H9 (cell line): Measurements from ENCODE around the gene CP. TPM values are rescaled to one million over a fixed set of nuclear protein-coding genes. Genes with fewer than 3 reads are reported as not detected.

Experiments
- DNase-seq: peaks from one replicate; pipeline ENCODE4 v3.0.0-alpha.2; 2017
- H2AFZ ChIP-seq: one replicate; pipeline ENCODE4 v1.6.1; 2013; ENCODE audit warnings: mild to moderate bottlenecking, low read length, control low read depth, moderate library complexity
- H2AK5ac ChIP-seq: 2 replicates; pipeline ENCODE4 v1.6.1; 2013; ENCODE audit warnings: low read length, control low read depth, mixed read lengths; ENCODE audit not compliant: insufficient read length
- H2BK120ac ChIP-seq: one replicate; pipeline ENCODE4 v1.6.1; 2013; ENCODE audit warnings: low read depth, mild to moderate bottlenecking, low read length, control low read depth, inconsistent platforms; ENCODE audit not compliant: poor library complexity, severe bottlenecking
- H2BK12ac ChIP-seq: 2 replicates; pipeline ENCODE4 v1.6.1; 2013; ENCODE audit warnings: low read length, control low read depth, mixed read lengths, low read depth; ENCODE audit not compliant: insufficient read length
- H2BK15ac ChIP-seq: 2 replicates; pipeline ENCODE4 v1.6.1; 2013; ENCODE audit warnings: low read depth, low read length, control low read depth
- H2BK20ac ChIP-seq: one replicate; pipeline ENCODE4 v1.6.1; 2013; ENCODE audit warnings: low read depth, mild to moderate bottlenecking, low read length, control low read depth, inconsistent platforms; ENCODE audit not compliant: poor library complexity, severe bottlenecking
- H2BK5ac ChIP-seq: 2 replicates; pipeline ENCODE4 v1.6.1; 2013; ENCODE audit warnings: low read length, control low read depth, mixed read lengths; ENCODE audit not compliant: insufficient read length
- H3K14ac ChIP-seq: 2 replicates; pipeline ENCODE4 v1.6.1; 2013; ENCODE audit warnings: low read length, control low read depth; ENCODE audit not compliant: insufficient read depth
- H3K18ac ChIP-seq: 2 replicates; pipeline ENCODE4 v1.6.1; 2013; ENCODE audit warnings: low read depth, mild to moderate bottlenecking, mixed read lengths, low read length, control low read depth; ENCODE audit not compliant: insufficient read length
- H3K23ac ChIP-seq: 2 replicates; pipeline ENCODE4 v1.6.1; 2013; ENCODE audit warnings: low read length, control low read depth, mixed read lengths, low read depth; ENCODE audit not compliant: insufficient read length
- H3K23me2 ChIP-seq: 2 replicates; pipeline ENCODE4 v1.6.1; 2013; ENCODE audit warnings: low read depth, mild to moderate bottlenecking, mixed read lengths, low read length, control low read depth; ENCODE audit not compliant: insufficient read length, poor library complexity, severe bottlenecking
- H3K27ac ChIP-seq: 2 replicates; pipeline ENCODE4 v1.5.1; 2013; ENCODE audit warnings: low read length, control low read depth, mixed read lengths, low read depth; ENCODE audit not compliant: insufficient read length
- H3K27me3 ChIP-seq: 2 replicates; pipeline ENCODE4 v1.6.1; 2013; ENCODE audit warnings: low read length, control low read depth, inconsistent platforms; ENCODE audit not compliant: insufficient read depth
- H3K4ac ChIP-seq: 2 replicates; pipeline ENCODE4 v1.6.1; 2013; ENCODE audit warnings: low read depth, mild to moderate bottlenecking, control low read depth, inconsistent platforms, low read length, moderate library complexity
- H3K4me1 ChIP-seq: 2 replicates; pipeline ENCODE4 v1.6.1; 2013; ENCODE audit warnings: low read length, control low read depth, inconsistent platforms; ENCODE audit not compliant: insufficient read depth
- H3K4me2 ChIP-seq: 2 replicates; pipeline ENCODE4 v1.6.1; 2013; ENCODE audit warnings: low read length, control low read depth, mixed read lengths; ENCODE audit not compliant: insufficient read length, insufficient read depth
- H3K56ac ChIP-seq: 2 replicates; pipeline ENCODE4 v1.6.1; 2013; ENCODE audit warnings: low read depth, mild to moderate bottlenecking, mixed read lengths, low read length, control low read depth; ENCODE audit not compliant: insufficient read length
- H3K79me1 ChIP-seq: 2 replicates; pipeline ENCODE4 v1.6.1; 2013; ENCODE audit warnings: low read depth, mild to moderate bottlenecking, moderate library complexity, low read length, control low read depth, inconsistent platforms; ENCODE audit not compliant: insufficient read depth, poor library complexity, severe bottlenecking
- H3K79me2 ChIP-seq: 2 replicates; pipeline ENCODE4 v1.6.1; 2013; ENCODE audit warnings: low read length, control low read depth, inconsistent platforms; ENCODE audit not compliant: insufficient read depth
- H3K9ac ChIP-seq: 2 replicates; pipeline ENCODE4 v1.6.1; 2013; ENCODE audit warnings: low read length, control low read depth, mixed read lengths; ENCODE audit not compliant: insufficient read length; ENCODE audit errors: extremely low read depth
- H3K9me3 ChIP-seq: one replicate; pipeline ENCODE4 v1.6.1; 2013; ENCODE audit warnings: low read depth, low read length, inconsistent platforms; ENCODE audit not compliant: control insufficient read depth
- H3T11ph ChIP-seq: one replicate; pipeline ENCODE4 v1.6.1; 2013; ENCODE audit warnings: mild to moderate bottlenecking, low read length, control low read depth, inconsistent platforms
- H4K20me1 ChIP-seq: one replicate; pipeline ENCODE4 v1.6.1; 2013; ENCODE audit not compliant: control insufficient read depth, insufficient read length, insufficient read depth
- H4K5ac ChIP-seq: 2 replicates; pipeline ENCODE4 v1.6.1; 2013; ENCODE audit warnings: low read depth, mild to moderate bottlenecking, mixed read lengths, low read length, control low read depth; ENCODE audit not compliant: insufficient read length
- H4K8ac ChIP-seq: replicated peaks from 2 replicates; pipeline ENCODE4 v1.6.1; 2013; ENCODE audit warnings: low read length, control low read depth, mixed read lengths, low read depth; ENCODE audit not compliant: insufficient read length
- H4K91ac ChIP-seq: 2 replicates; pipeline ENCODE4 v1.6.1; 2013; ENCODE audit warnings: low read depth, mild to moderate bottlenecking, moderate library complexity, mixed read lengths, low read length, control low read depth; ENCODE audit not compliant: insufficient read length
- H3K27ac Mint-ChIP-seq, 3 experiments: 2 replicates in 2 of 3; 3 replicates in 1 of 3; pipeline ENCODE4 v1.8.0; 2020 to 2021; ENCODE audit warnings: mixed read lengths in 3 of 3, mild to moderate bottlenecking in 1 of 3, moderate library complexity in 1 of 3
- H3K27me3 Mint-ChIP-seq: 2 replicates; pipeline ENCODE4 v1.8.0; 2021; ENCODE audit warnings: low read depth, mild to moderate bottlenecking, moderate library complexity, mixed read lengths
- H3K36me3 Mint-ChIP-seq, 3 experiments: 2 replicates in 2 of 3; 3 replicates in 1 of 3; pipeline ENCODE4 v1.8.0; 2020 to 2021; ENCODE audit warnings: low read depth in 3 of 3, mixed read lengths in 3 of 3; ENCODE audit not compliant: insufficient read depth in 1 of 3
- H3K4me1 Mint-ChIP-seq, 2 experiments: 2 replicates each; pipeline ENCODE4 v1.8.0; 2020; ENCODE audit warnings: mixed read lengths in 2 of 2
- H3K4me3 Mint-ChIP-seq, 2 experiments: 2 replicates in 1 of 2; 3 replicates in 1 of 2; pipeline ENCODE4 v1.8.0; 2020 to 2021; ENCODE audit warnings: mild to moderate bottlenecking in 2 of 2, mixed read lengths in 2 of 2, moderate library complexity in 1 of 2
- H3K9me3 Mint-ChIP-seq, 2 experiments: 2 replicates in 1 of 2; 3 replicates in 1 of 2; pipeline ENCODE4 v1.8.0; 2020; ENCODE audit warnings: mild to moderate bottlenecking in 2 of 2, mixed read lengths in 2 of 2, moderate library complexity in 1 of 2
- WGBS: extraction: QIAGEN DNeasy Blood & Tissue Kit; methylation state at CpG from one replicate; pipeline ENCODE4 v1.1.7; 2013; ENCODE audit warnings: missing lambda C conversion rate, low lambda C conversion rate, mixed read lengths; ENCODE audit not compliant: insufficient read length; ENCODE audit errors: extremely low coverage; 5-methylcytosine and 5-hydroxymethylcytosine counted together
- total RNA-seq: library from RNA; stranded (reverse); gene quantifications from 2 replicates; pipeline ENCODE4 v1.2.1, GENCODE V29; 2021
- TF ChIP-seq, protein P1 (sequence below): fragments of 200-600 bp; sonication (generic); conservative IDR thresholded peaks from 3 replicates; pipeline ENCODE4 v1.8.0; 2021; ENCODE audit warnings: antibody characterized with exemption, mild to moderate bottlenecking

Gene CP
- total RNA-seq, 1 experiment from 2014 or later, result 1.1 TPM

DNA sequence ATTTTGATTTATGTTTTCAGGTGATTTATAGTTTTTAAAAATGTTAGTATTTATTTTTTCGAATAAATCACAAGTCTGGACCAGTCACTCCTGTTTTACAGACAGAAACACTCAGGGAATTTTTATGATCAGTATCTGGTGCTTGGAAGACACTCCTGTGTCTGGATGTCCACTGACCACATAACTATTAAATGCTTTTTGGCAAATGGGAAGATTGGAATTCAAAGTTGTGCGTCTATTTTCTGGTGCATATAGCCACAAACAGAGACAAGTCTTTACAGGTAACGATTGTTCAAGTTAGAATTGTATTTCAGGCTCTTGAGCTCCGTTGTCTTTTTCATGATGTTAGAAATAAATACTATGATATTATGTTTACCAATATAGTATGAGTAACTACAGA lies 12.2 kb downstream of the CP start:
- Histone ChIP-seq H3K14ac (no peak overlapping the region), H3K27me3 (no peaks in the 10 kb centered on the region), H2BK15ac (no peak overlapping the region), H2BK120ac (no peak overlapping the region), H2BK5ac (no peak overlapping the region), H3K23me2 (no peaks in the 10 kb centered on the region), H3K9me3 (no peaks in the 10 kb centered on the region), H4K5ac (no peak overlapping the region), H3K4me2 (no peak overlapping the region), H2BK20ac (no peak overlapping the region), H3K18ac (no peak overlapping the region), H3K27ac (no peak overlapping the region), H2AFZ (no peak overlapping the region), H3K9ac (no peak overlapping the region), H3K4me1 (no peaks in the 10 kb centered on the region), H3K79me1 (no peaks in the 10 kb centered on the region), H3K4ac (no peak overlapping the region), H2AK5ac (no peak overlapping the region), H3K23ac (no peak overlapping the region), H3K79me2 (no peaks in the 10 kb centered on the region), H3K56ac (no peak overlapping the region), H2BK12ac (no peak overlapping the region), H3T11ph (no peak overlapping the region), H4K8ac (no peak overlapping the region), H4K91ac (no peak overlapping the region), H4K20me1 (no peaks in the 10 kb centered on the region)
- DNase-seq, result no peak
- TF ChIP-seq, protein P1, sequence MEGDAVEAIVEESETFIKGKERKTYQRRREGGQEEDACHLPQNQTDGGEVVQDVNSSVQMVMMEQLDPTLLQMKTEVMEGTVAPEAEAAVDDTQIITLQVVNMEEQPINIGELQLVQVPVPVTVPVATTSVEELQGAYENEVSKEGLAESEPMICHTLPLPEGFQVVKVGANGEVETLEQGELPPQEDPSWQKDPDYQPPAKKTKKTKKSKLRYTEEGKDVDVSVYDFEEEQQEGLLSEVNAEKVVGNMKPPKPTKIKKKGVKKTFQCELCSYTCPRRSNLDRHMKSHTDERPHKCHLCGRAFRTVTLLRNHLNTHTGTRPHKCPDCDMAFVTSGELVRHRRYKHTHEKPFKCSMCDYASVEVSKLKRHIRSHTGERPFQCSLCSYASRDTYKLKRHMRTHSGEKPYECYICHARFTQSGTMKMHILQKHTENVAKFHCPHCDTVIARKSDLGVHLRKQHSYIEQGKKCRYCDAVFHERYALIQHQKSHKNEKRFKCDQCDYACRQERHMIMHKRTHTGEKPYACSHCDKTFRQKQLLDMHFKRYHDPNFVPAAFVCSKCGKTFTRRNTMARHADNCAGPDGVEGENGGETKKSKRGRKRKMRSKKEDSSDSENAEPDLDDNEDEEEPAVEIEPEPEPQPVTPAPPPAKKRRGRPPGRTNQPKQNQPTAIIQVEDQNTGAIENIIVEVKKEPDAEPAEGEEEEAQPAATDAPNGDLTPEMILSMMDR, result no peak
- Mint-ChIP-seq H3K4me3 (no peak overlapping the region), H3K4me1 (peaks cover 0 to 1% of the 10 kb centered on the region in 2 experiments; a peak in 3 of 4 replicates), H3K27me3 (no peaks in the 10 kb centered on the region), H3K27ac (no peak overlapping the region), H3K36me3 (no peaks in the 10 kb centered on the region), H3K9me3 (no peaks in the 10 kb centered on the region)
- no CpG with 5 or more reads among the region's 4 CpGs for WGBS
